Measurements from ENCODE around the gene RNF123.

The RNF123 gene

DNA sequence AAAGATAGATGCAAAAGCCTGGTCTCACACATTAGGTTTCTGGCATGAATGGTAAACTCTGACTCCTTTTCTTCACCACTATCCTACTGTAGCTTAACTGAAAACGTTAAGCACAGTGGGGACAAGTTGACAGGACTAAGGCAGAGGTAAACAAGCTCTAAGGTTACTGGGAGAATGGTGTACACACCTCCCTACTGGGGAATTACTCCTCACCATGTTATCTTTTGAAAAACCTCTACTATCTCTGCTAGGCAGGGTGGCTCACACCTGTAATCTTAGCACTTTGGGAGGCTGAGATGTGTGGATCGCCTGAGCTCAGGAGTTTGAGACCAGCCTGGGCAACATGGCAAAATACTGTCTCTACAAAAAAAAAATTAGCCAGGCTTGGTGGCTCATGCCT is 67.8 kb downstream of the RNF123 start:
- no peaks in the 10 kb centered on the region for H3K27me3 ChIP-seq (ENCODE audit: insufficient read depth, low read length, poor library complexity, severe bottlenecking)
- H3K4me3 ChIP-seq (ENCODE audit: low read length, poor library complexity, severe bottlenecking): no peak overlapping the region
- H2AFZ ChIP-seq (ENCODE audit: low read length): no peak overlapping the region
- no peaks in the 10 kb centered on the region for H3K9me2 ChIP-seq (replicated peaks; ENCODE audit: low read depth, low read length)
- H3K4me1 ChIP-seq (ENCODE audit: insufficient read depth, low read length, poor library complexity, severe bottlenecking): peaks cover 7% of the 10 kb centered on the region
- H3K79me2 ChIP-seq (ENCODE audit: insufficient read depth, low read length): peaks cover 82% of the 10 kb centered on the region
- TF ChIP-seq, protein P1, sequence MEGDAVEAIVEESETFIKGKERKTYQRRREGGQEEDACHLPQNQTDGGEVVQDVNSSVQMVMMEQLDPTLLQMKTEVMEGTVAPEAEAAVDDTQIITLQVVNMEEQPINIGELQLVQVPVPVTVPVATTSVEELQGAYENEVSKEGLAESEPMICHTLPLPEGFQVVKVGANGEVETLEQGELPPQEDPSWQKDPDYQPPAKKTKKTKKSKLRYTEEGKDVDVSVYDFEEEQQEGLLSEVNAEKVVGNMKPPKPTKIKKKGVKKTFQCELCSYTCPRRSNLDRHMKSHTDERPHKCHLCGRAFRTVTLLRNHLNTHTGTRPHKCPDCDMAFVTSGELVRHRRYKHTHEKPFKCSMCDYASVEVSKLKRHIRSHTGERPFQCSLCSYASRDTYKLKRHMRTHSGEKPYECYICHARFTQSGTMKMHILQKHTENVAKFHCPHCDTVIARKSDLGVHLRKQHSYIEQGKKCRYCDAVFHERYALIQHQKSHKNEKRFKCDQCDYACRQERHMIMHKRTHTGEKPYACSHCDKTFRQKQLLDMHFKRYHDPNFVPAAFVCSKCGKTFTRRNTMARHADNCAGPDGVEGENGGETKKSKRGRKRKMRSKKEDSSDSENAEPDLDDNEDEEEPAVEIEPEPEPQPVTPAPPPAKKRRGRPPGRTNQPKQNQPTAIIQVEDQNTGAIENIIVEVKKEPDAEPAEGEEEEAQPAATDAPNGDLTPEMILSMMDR (conservative IDR thresholded peaks at IDR 0.05; ENCODE audit: low read length): no peak
- no peak for TF ChIP-seq EZH2phosphoT487 (IDR thresholded peaks at IDR 0.05; ENCODE audit: borderline replicate concordance)
- H3K9me3 ChIP-seq (ENCODE audit: insufficient read depth, low read depth, low read length): no peaks in the 10 kb centered on the region
- no peak overlapping the region for H3K4me2 ChIP-seq (ENCODE audit: low read depth, low read length, poor library complexity, severe bottlenecking)
- peaks cover 20% of the 10 kb centered on the region for H4K20me1 ChIP-seq (ENCODE audit: insufficient read depth, low read length, poor library complexity, severe bottlenecking)
- H3F3A ChIP-seq (ENCODE audit: low read depth): no peaks in the 10 kb centered on the region
- no peak overlapping the region for H3K9ac ChIP-seq (ENCODE audit: low read depth, low read length, poor library complexity, severe bottlenecking)
- no peaks in the 10 kb centered on the region for H3K36me3 ChIP-seq (ENCODE audit: insufficient read depth, low read length)

DNA sequence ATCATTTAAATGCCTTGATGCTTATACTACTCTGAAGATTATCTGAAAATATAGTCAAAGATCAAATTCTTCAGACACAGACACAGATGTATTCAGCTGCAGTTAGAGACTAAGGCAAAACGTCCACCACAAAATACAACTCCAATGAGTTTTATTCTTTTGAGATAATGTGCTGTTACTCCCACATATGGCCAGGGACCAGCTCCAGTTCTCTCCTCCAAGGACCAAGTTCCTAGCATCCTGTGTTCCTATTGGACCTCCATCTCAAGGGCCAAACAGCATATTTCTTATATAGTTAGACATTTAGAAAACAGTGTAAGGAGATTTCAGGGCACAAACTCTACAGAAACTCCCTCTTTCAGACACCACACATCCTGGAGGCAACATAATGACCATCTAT is 69.9 kb downstream of the RNF123 start:
- peaks cover 78% of the 10 kb centered on the region for H3K79me2 ChIP-seq (ENCODE audit: insufficient read depth, low read length)
- H3K27me3 ChIP-seq (ENCODE audit: insufficient read depth, low read length, poor library complexity, severe bottlenecking): no peaks in the 10 kb centered on the region
- no peaks in the 10 kb centered on the region for H3F3A ChIP-seq (ENCODE audit: low read depth)
- no peak overlapping the region for H3K4me2 ChIP-seq (ENCODE audit: low read depth, low read length, poor library complexity, severe bottlenecking)
- no peak overlapping the region for H2AFZ ChIP-seq (ENCODE audit: low read length)
- no peaks in the 10 kb centered on the region for H3K36me3 ChIP-seq (ENCODE audit: insufficient read depth, low read length)
- no peaks in the 10 kb centered on the region for H3K9me3 ChIP-seq (ENCODE audit: insufficient read depth, low read depth, low read length)
- no peak overlapping the region for H3K4me3 ChIP-seq (ENCODE audit: low read length, poor library complexity, severe bottlenecking)
- H3K9me2 ChIP-seq (replicated peaks; ENCODE audit: low read depth, low read length): no peaks in the 10 kb centered on the region
- peaks cover 20% of the 10 kb centered on the region for H4K20me1 ChIP-seq (ENCODE audit: insufficient read depth, low read length, poor library complexity, severe bottlenecking)
- peaks cover 7% of the 10 kb centered on the region for H3K4me1 ChIP-seq (ENCODE audit: insufficient read depth, low read length, poor library complexity, severe bottlenecking)
- TF ChIP-seq, protein P1 (conservative IDR thresholded peaks at IDR 0.05; ENCODE audit: low read length): no peak
- TF ChIP-seq EZH2phosphoT487 (IDR thresholded peaks at IDR 0.05; ENCODE audit: borderline replicate concordance): no peak
- no peak overlapping the region for H3K9ac ChIP-seq (ENCODE audit: low read depth, low read length, poor library complexity, severe bottlenecking)

DNA sequence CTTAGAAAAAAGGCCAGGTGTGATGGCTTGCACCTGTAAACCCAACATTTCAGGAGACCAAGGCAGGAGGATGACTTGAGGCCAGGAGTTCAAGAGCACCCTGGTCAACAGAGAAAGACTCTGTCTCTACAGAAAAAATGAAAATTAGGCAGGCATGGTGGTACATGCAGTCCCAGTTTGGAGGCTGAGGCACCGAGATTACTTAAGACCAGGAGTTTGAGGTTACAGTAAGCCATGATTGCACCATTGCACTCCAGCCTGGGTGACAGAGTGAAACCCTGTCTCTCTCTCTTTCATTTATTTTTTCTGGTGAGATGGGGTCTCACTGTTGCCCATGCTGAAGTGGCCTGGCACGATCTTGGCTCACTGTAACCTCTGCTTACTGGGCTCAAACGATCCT is 72.3 kb downstream of the RNF123 start:
- no peaks in the 10 kb centered on the region for H3K9me3 ChIP-seq (ENCODE audit: insufficient read depth, low read depth, low read length)
- H3F3A ChIP-seq (ENCODE audit: low read depth): no peaks in the 10 kb centered on the region
- H3K9ac ChIP-seq (ENCODE audit: low read depth, low read length, poor library complexity, severe bottlenecking): no peak overlapping the region
- H3K4me1 ChIP-seq (ENCODE audit: insufficient read depth, low read length, poor library complexity, severe bottlenecking): peaks cover 7% of the 10 kb centered on the region
- peaks cover 73% of the 10 kb centered on the region; the same call in 1 of the 2 replicates for H3K79me2 ChIP-seq (ENCODE audit: insufficient read depth, low read length)
- no peaks in the 10 kb centered on the region for H3K9me2 ChIP-seq (replicated peaks; ENCODE audit: low read depth, low read length)
- H3K4me2 ChIP-seq (ENCODE audit: low read depth, low read length, poor library complexity, severe bottlenecking): no peak overlapping the region
- peaks cover 10% of the 10 kb centered on the region for H4K20me1 ChIP-seq (ENCODE audit: insufficient read depth, low read length, poor library complexity, severe bottlenecking)
- no peak for TF ChIP-seq EZH2phosphoT487 (IDR thresholded peaks at IDR 0.05; ENCODE audit: borderline replicate concordance)
- TF ChIP-seq, protein P1 (conservative IDR thresholded peaks at IDR 0.05; ENCODE audit: low read length): no peak
- H3K36me3 ChIP-seq (ENCODE audit: insufficient read depth, low read length): no peaks in the 10 kb centered on the region
- H3K4me3 ChIP-seq (ENCODE audit: low read length, poor library complexity, severe bottlenecking): no peak overlapping the region
- no peaks in the 10 kb centered on the region for H3K27me3 ChIP-seq (ENCODE audit: insufficient read depth, low read length, poor library complexity, severe bottlenecking)
- H2AFZ ChIP-seq (ENCODE audit: low read length): no peak overlapping the region
